Measurements from ENCODE around the gene ZC3HAV1. TPM values are rescaled to one million over a fixed set of nuclear protein-coding genes. Genes with fewer than 3 reads are reported as not detected.
"Not testable (repeated sequence)": the region's sequence is repeated elsewhere in the genome, so short reads cannot be mapped to it uniquely, and the experiment has no call there.

The ZC3HAV1 gene
- polyA plus RNA-seq, 10 donors: 9.6 to 16.7 (median 12.9) TPM

- not testable (repeated sequence) for DNase-seq
Measured at GRCh38 chr7:139025861-139026260, 83.7 kb downstream of the ZC3HAV1 start.

- no peak for DNase-seq
Measured at GRCh38 chr7:139023076-139023475, 86.4 kb downstream of the ZC3HAV1 start.

- DNase-seq: no peak
Measured at GRCh38 chr7:139022286-139022685, 87.2 kb downstream of the ZC3HAV1 start.

- DNase-seq: peak in 1 of 3 donors; percentile 4
Measured at GRCh38 chr7:139018910-139019309, 90.6 kb downstream of the ZC3HAV1 start.

- DNase-seq: peak; percentile 47 to 83 (median 61)
Measured at GRCh38 chr7:139016931-139017511, 92.5 kb downstream of the ZC3HAV1 start.

- DNase-seq: no peak
Measured at GRCh38 chr7:139011373-139011772, 98.1 kb downstream of the ZC3HAV1 start.

- DNase-seq: no peak
Measured at GRCh38 chr7:139004321-139005090, 105.0 kb downstream of the ZC3HAV1 start.

GRCh38 chr7:138999414-138999813, 110.1 kb downstream of the ZC3HAV1 start:
- DNase-seq: no peak

Other genes with a start within 250 kb of the ZC3HAV1 start
- 10 to 100 TPM in 3 of 10 donors, 1 to 10 TPM in 7; 8.2 to 13.5 (median 9.8) TPM for gene KIAA1549, start 128.3 kb downstream of the ZC3HAV1 start, polyA plus RNA-seq (ENCODE audit: insufficient read length in 10 of 10)
- 10 to 100 TPM; 12.2 to 21.1 (median 17.9) TPM for gene ZC3HAV1L, start 73.7 kb downstream of the ZC3HAV1 start, polyA plus RNA-seq (ENCODE audit: insufficient read length in 10 of 10)
- 10 to 100 TPM in 4 of 10 donors, 1 to 10 TPM in 6; 6.4 to 14.9 (median 9.0) TPM for gene UBN2, start 121.5 kb upstream of the ZC3HAV1 start, polyA plus RNA-seq (ENCODE audit: insufficient read length in 10 of 10)
- 10 to 100 TPM; 14.9 to 24.8 (median 17.8) TPM for gene FMC1, start 231.6 kb upstream of the ZC3HAV1 start, polyA plus RNA-seq (ENCODE audit: insufficient read length in 10 of 10)